ENCODE results near the gene SLC22A14.

SLC22A14 gene

DNA sequence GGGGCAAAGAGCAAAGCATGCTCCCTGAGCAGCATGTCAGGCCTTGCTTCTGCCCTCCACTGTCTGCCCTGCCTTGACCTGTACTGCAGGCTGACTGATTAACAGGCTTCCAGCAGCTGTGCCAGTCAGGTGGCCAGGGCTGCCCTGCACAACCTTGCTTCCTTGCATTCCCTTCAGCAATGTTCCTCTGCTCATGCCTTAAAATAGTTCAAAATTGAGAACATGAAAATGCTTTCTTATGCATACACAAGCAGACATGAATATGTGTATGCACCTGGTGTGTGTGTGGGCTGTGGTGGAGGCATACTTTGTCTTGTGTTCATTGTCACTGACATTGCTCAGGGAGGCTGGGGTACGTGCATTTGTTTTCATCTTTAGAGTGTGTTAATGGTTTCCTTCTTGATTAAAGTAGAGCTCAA, 17.7 kb upstream of the SLC22A14 start:
- Mint-ChIP-seq H3K27me3 (no peaks in the 10 kb centered on the region), H3K4me1 (peaks cover 25% of the 10 kb centered on the region), H3K27ac (no peak overlapping the region), H3K36me3 (peaks cover 1% of the 10 kb centered on the region), H3K4me3 (no peak overlapping the region), H3K9me3 (no peaks in the 10 kb centered on the region)
- CTCF ChIA-PET: interaction anchor here (1.2 kb wide), 1 partner anchor 147 kb away, joined by 3 read pairs; no protein-coding TSS in a partner anchor
- DNase-seq: no peak

DNA sequence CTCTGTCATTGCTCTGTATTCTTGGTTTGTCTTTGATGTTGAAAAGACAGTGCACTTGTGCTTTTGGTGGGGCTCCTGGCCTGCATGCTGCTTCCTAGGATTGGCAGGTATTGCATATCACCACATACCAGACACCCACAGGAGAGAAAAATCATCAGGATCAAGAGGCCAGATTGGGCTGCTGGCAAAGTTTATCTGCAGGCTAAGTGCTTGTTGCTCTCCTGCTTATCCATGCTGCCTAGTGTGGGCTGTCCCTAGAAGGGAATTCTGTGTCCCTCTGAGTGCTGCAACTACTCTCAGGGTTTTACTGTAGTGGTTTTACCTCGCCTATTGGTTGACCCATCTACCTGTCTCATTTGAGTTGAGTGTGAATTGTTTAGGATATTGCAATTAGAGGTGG, 17.3 kb upstream of the SLC22A14 start:
- no peaks in the 10 kb centered on the region for H3K27me3 Mint-ChIP-seq
- DNase-seq: no peak
- peaks cover 1% of the 10 kb centered on the region for H3K36me3 Mint-ChIP-seq
- CTCF ChIA-PET: interaction anchor here (1.2 kb wide), 1 partner anchor 147 kb away, joined by 3 read pairs; no protein-coding TSS in a partner anchor
- peak overlapping the region; percentile 14 for H3K27ac Mint-ChIP-seq
- no peak overlapping the region for H3K4me3 Mint-ChIP-seq
- peaks cover 22% of the 10 kb centered on the region for H3K4me1 Mint-ChIP-seq
- no peaks in the 10 kb centered on the region for H3K9me3 Mint-ChIP-seq

DNA sequence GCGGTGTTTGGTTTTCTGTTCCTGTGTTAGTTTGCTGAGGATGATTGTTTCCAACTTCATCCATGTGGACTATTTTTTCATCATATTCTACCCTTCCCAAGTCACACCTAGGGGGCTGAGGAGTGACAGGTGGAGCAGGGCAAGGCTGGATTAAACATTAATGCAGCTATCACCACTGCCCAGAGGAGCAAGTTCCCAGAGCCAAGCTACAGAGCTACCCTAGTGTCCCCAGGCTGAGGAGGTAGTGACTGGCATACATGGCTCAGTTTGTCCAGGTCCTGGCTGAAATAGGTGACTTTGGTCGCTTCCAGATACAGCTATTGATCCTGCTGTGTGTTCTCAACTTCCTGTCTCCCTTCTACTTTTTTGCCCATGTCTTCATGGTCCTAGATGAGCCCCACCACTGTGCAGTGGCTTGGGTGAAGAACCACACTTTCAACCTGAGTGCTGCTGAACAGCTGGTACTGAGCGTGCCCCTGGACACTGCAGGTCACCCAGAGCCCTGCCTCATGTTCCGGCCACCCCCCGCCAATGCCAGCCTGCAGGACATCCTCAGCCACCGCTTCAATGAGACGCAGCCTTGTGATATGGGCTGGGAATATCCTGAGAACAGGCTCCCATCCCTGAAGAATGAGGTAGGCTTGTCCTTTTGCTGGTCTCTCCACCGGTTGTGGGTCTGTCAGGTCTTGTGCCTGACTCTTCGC, 16.3 kb upstream of the SLC22A14 start, which contains the start of gene SLC22A13:
TSS of gene SLC22A13 (plus strand) at position 209 of the 704 bp plus-strand sequence. CDS start at position 258, 49 bp downstream.
- Mint-ChIP-seq H3K36me3 (peaks cover 1% of the 10 kb centered on the region), H3K4me1 (peaks cover 17% of the 10 kb centered on the region), H3K9me3 (no peaks in the 10 kb centered on the region), H3K27ac (peak within 1 kb of the TSS; percentile 14), H3K27me3 (no peaks in the 10 kb centered on the region), H3K4me3 (no peak within 1 kb of the TSS)
- CTCF ChIA-PET: interaction anchor here (1.2 kb wide), 1 partner anchor 148 kb away, joined by 3 read pairs; no protein-coding TSS in a partner anchor
- DNase-seq: no peak

DNA sequence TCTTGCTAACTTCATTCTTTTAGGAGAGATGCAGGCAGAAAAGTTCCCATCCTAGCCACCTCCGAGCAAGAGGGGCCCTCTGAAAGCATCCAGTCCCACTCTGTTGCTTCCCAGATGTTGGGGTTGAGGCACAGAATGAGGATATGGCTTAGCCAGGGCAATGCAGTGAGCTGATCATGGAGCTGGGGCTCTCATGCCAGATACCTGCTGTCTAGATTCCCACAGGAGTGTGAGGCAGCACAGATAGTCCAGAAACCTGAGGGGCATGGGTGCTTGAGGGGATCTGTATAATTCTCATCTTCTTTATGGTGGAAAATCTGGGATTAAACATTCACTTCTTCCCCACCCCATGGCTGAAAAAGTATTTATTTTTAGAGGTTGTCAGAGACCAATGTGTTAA, 15.3 kb upstream of the SLC22A14 start:
- peaks cover 17% of the 10 kb centered on the region for H3K4me1 Mint-ChIP-seq
- DNase-seq: no peak
- H3K27ac Mint-ChIP-seq: no peak overlapping the region
- no peak overlapping the region for H3K4me3 Mint-ChIP-seq
- no peaks in the 10 kb centered on the region for H3K27me3 Mint-ChIP-seq
- H3K36me3 Mint-ChIP-seq: no peaks in the 10 kb centered on the region
- CTCF ChIA-PET: no interaction called here
- H3K9me3 Mint-ChIP-seq: no peaks in the 10 kb centered on the region

DNA sequence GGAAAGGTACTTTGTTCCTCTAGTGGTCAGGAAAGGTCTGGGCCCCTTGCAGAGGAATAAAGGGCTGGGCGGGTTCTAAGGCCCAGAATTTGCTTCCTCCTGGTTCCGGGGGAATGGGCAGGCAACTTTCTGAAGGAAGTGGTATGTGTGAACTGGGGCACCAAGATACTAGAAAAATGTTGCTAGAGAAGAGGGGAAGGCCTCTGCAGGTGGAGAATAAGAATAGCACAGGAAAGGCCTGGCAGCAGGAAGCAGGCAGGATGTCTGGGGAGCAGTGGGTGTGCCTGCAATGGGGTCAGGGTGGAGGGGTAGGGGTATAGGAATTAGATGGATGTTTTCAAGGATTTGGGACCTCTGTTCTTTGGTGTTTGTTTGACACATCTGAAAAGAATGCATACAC, 14.4 kb upstream of the SLC22A14 start:
- peaks cover 17% of the 10 kb centered on the region for H3K4me1 Mint-ChIP-seq
- H3K4me3 Mint-ChIP-seq: no peak overlapping the region

DNA sequence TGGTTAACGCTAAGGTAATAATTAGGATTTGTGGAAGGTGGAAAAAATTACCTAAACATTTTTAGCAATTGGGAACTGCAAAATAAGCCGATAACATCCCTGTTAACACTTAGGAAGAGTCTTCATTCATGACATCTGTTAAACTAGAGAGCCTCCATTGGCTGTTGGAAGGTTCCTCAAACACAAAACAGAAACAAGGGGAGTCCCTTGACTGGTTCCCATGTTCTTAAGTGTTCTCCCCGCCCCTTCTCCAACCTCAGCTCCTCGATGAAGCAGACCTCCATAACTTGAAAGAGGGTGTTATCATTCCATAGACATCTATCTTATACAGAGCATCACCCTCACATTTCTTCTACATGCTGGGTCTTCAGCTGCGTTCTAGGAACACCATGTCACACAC, 14.0 kb upstream of the SLC22A14 start:
- DNase-seq: no peak
- Mint-ChIP-seq H3K4me3 (no peak overlapping the region), H3K27ac (peak overlapping the region; percentile 12), H3K36me3 (no peaks in the 10 kb centered on the region), H3K9me3 (no peaks in the 10 kb centered on the region), H3K27me3 (no peaks in the 10 kb centered on the region), H3K4me1 (peaks cover 17% of the 10 kb centered on the region)
- CTCF ChIA-PET: no interaction called here

More for the DNA sequence above, 14.4 kb upstream of the SLC22A14 start:
- Mint-ChIP-seq H3K27me3 (no peaks in the 10 kb centered on the region), H3K36me3 (no peaks in the 10 kb centered on the region), H3K9me3 (no peaks in the 10 kb centered on the region), H3K27ac (peak overlapping the region; percentile 12)
- CTCF ChIA-PET: no interaction called here
- DNase-seq: no peak

DNA sequence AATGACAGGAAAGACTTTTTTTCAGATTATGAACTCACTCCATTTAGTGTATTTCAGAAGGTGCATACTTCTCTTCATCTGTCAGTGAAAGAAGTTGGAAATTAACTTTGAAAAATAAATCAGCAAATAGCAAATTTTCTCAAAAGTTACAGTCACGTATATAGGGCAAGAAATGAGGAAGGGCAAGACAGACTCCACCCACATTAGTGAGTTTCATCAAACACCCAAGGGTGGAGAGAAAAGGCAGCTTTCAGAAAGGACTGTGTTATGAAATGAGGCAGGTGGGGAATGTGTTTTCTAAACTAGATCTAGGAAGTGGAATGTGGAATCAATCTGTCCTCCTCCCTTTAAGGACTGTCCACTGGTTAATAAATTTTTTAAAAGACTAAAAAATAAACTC, 13.6 kb upstream of the SLC22A14 start:
- no peaks in the 10 kb centered on the region for H3K36me3 Mint-ChIP-seq
- no peaks in the 10 kb centered on the region for H3K9me3 Mint-ChIP-seq
- peaks cover 17% of the 10 kb centered on the region for H3K4me1 Mint-ChIP-seq
- CTCF ChIA-PET: no interaction called here
- DNase-seq: no peak
- H3K4me3 Mint-ChIP-seq: no peak overlapping the region
- no peaks in the 10 kb centered on the region for H3K27me3 Mint-ChIP-seq
- no peak overlapping the region for H3K27ac Mint-ChIP-seq

DNA sequence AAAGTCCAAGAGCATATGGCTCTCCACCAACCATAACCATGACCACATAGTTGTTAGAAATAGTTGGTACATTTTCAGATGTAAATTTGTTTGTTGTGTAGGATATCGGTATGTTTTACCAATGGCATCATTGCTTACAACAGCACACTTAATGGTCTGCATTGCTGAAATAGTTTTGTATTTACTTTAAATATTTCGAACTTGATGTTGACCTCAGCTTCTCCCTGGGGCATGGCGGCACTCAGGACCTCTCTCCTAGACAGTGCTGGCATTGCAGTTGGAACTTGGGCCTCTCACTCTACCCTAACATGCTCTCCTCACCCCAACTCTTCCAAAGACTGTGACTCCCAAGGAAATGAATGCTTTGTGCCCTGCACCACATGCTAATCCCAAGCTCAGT, 11.5 kb upstream of the SLC22A14 start:
- H3K4me1 Mint-ChIP-seq: peaks cover 17% of the 10 kb centered on the region
- H3K36me3 Mint-ChIP-seq: no peaks in the 10 kb centered on the region
- H3K27me3 Mint-ChIP-seq: no peaks in the 10 kb centered on the region
- no peak overlapping the region for H3K4me3 Mint-ChIP-seq
- H3K9me3 Mint-ChIP-seq: no peaks in the 10 kb centered on the region
- no peak overlapping the region for H3K27ac Mint-ChIP-seq
- CTCF ChIA-PET: interaction anchor here (0.8 kb wide), 1 partner anchor 11 kb away, joined by 3 read pairs; no protein-coding TSS in a partner anchor
- no peak for DNase-seq

DNA sequence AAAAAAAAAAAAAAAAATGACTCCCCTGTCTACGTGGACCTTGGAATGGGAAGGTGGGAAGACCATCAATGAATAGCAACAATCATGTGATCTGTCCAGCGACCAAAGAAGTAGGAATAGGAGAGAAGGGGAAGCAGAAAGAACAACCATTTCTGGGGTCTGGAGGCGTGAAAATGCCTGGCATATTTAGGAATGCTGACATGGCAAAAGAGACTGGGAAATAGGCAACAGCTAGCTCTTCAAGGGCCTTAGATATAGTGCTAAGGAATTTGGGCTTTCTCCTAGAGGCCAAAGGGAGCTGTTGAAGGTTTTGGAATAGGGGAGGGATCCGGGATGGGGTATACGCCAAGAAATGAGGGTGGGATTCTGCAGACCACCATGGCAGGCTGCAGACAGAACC, 10.5 kb upstream of the SLC22A14 start:
- H3K27me3 Mint-ChIP-seq: no peaks in the 10 kb centered on the region
- H3K4me1 Mint-ChIP-seq: peaks cover 17% of the 10 kb centered on the region
- no peaks in the 10 kb centered on the region for H3K9me3 Mint-ChIP-seq
- H3K27ac Mint-ChIP-seq: no peak overlapping the region
- CTCF ChIA-PET: no interaction called here
- no peak overlapping the region for H3K4me3 Mint-ChIP-seq
- no peaks in the 10 kb centered on the region for H3K36me3 Mint-ChIP-seq
- DNase-seq: no peak

DNA sequence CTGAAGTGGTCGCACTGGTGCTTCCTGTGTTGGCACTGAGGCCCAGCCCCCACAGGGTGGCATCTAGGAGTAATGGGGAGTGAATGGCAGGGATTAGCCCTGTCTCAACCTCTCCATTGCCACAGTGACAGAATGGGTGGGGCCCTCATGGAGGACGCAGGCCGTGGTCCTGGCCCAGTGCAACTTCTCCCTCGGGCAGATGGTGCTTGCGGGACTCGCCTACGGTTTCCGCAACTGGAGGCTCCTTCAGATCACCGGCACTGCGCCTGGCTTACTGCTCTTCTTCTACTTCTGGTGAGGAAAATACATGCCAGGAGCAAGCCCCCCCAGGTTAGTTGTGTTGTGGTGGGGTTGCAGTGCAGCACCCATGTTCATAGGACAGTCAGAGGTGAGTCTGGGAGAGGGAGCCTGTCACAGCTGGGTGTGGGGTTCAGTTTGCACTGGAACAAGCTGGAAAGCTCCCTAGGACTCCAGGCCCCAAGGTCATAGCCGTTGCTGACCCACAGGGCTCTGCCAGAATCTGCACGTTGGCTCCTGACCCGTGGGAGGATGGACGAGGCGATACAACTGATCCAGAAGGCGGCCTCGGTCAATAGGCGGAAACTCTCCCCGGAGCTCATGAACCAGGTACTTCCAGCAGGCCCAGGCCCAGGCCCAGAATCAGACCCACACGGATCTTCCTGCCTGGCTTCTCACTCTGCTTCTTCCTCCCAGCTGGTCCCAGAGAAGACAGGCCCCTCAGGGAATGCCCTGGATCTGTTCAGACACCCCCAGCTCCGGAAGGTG, 7.0 kb upstream of the SLC22A14 start:
- Mint-ChIP-seq H3K9me3 (no peaks in the 10 kb centered on the region), H3K4me3 (no peak overlapping the region), H3K27ac (no peak overlapping the region), H3K4me1 (no peaks in the 10 kb centered on the region), H3K27me3 (no peaks in the 10 kb centered on the region), H3K36me3 (no peaks in the 10 kb centered on the region)
- DNase-seq: no peak
- CTCF ChIA-PET: no interaction called here

DNA sequence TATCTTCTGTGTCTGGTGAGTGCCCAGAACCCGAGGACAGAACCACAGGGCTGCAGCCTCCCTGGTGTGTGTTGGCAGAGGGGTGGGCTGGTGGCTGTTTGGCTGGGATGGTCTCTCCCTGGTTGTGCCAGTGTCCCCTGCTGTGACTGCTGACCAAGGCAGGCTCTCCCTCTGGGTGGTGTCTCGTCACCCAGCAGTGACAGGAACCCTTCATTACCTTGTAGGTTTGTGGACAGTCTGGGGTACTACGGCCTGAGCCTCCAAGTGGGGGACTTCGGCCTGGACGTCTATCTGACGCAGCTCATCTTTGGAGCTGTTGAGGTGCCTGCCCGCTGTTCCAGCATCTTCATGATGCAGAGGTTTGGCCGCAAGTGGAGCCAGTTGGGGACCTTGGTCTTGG, 6.4 kb upstream of the SLC22A14 start:
- H3K27ac Mint-ChIP-seq: no peak overlapping the region
- H3K4me1 Mint-ChIP-seq: no peaks in the 10 kb centered on the region
- DNase-seq: no peak
- H3K4me3 Mint-ChIP-seq: no peak overlapping the region
- CTCF ChIA-PET: no interaction called here
- no peaks in the 10 kb centered on the region for H3K36me3 Mint-ChIP-seq
- H3K27me3 Mint-ChIP-seq: no peaks in the 10 kb centered on the region
- H3K9me3 Mint-ChIP-seq: no peaks in the 10 kb centered on the region

DNA sequence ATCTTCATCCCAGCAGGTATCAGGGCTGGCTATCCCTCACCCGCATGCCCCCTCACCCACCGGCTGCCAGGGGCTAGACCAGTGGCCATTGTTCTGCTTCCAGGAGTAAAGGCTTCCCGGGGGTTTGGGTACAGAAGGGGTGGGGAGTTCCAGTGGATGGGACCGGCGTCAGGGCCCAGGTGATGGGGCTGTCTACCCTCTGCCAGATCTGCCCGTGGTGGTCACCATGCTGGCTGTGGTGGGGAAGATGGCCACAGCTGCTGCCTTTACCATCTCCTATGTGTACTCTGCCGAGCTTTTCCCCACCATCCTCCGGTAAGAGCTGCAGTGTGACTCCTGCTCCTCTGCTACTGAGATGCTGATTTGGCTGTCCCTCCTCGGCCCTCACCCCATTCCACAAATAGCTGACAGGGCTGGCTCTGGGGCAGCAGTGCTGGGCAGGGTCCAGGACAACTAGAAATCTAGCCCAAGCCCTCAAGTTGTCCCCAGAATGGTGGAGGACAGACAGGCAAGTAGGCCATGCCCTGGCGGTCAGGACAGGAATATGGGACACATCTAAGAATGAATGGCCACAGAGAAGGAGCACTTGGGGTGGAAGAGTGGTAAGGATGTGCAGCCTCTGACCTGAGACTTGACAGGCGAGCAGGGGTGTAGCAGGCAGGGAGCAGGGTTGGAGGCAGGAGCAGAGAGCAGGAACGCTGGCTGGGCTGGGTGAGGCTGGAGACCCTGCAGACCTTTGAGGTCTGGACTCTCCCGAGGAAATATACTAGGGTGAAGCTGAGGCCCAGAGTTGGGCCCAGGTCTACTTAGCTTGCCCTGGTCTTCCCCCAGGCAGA, 5.8 kb upstream of the SLC22A14 start:
- Mint-ChIP-seq H3K4me3 (no peak overlapping the region), H3K27ac (no peak overlapping the region), H3K36me3 (no peaks in the 10 kb centered on the region), H3K27me3 (no peaks in the 10 kb centered on the region), H3K9me3 (no peaks in the 10 kb centered on the region), H3K4me1 (no peaks in the 10 kb centered on the region)
- DNase-seq: no peak
- CTCF ChIA-PET: no interaction called here

DNA sequence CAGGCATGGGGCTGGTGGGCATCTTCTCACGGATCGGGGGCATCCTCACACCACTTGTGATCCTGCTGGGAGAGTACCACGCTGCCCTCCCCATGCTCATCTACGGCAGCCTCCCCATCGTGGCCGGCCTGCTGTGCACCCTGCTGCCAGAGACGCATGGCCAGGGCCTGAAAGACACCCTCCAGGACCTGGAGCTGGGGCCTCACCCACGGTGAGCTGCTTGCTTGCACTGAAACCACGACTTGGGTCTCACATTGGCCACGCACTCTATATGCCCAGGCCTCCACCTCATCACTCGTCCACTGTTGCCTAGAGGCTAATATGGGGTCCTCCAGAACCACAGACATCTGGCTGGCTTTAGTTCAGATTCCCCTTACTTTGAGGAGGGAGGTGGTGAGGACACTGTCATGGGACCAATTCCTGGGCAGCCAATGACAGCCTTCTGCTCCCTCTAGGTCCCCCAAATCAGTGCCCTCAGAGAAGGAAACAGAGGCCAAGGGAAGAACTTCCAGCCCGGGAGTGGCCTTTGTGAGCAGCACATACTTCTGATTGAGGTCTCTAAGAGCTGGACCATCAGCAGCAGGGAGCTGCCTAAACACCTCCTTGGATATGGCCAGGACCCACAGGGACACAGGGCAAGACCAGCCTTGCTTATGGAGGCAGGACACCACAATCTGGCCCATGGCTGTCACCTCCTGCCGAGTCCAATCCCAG, 5.0 kb upstream of the SLC22A14 start:
- no peaks in the 10 kb centered on the region for H3K27me3 Mint-ChIP-seq
- H3K4me3 Mint-ChIP-seq: no peak overlapping the region
- H3K4me1 Mint-ChIP-seq: no peaks in the 10 kb centered on the region
- no peaks in the 10 kb centered on the region for H3K9me3 Mint-ChIP-seq
- no peaks in the 10 kb centered on the region for H3K36me3 Mint-ChIP-seq
- DNase-seq: no peak
- CTCF ChIA-PET: interaction anchor here (0.6 kb wide), 1 partner anchor 114 kb away, joined by 3 read pairs; no protein-coding TSS in a partner anchor
- H3K27ac Mint-ChIP-seq: no peak overlapping the region

DNA sequence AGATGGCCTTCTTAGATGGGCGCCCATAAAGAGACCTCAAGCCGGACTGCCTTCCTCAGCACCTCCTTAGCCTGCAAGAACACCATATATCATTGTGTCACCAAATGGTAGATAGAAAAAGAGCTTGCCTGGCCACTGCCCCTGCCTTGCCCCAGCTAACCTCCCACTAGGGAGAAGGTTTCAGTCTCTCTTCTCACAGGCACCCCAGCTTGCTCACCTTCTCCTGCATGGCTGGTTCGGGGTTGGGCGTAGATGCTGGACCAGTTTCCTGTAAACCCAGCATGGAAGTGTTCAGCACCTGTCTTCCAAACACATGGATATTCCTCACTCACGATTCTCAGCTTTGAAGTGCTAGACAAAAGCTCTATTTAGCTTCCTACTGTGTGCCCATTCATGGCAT, 3.3 kb upstream of the SLC22A14 start:
- H3K27me3 Mint-ChIP-seq: no peaks in the 10 kb centered on the region

More for the DNA sequence above, 3.3 kb upstream of the SLC22A14 start:
- no peak overlapping the region for H3K27ac Mint-ChIP-seq
- H3K36me3 Mint-ChIP-seq: no peaks in the 10 kb centered on the region
- no peak overlapping the region for H3K4me3 Mint-ChIP-seq
- DNase-seq: no peak
- CTCF ChIA-PET: no interaction called here
- H3K4me1 Mint-ChIP-seq: no peaks in the 10 kb centered on the region
- H3K9me3 Mint-ChIP-seq: no peaks in the 10 kb centered on the region
